ENCODE data around the gene CTR9.

Gene CTR9

GRCh38 chr11:10747733-10748132 is 3.3 kb upstream of the CTR9 start:
- Histone ChIP-seq H3K79me2 (ENCODE audit: low read length) (peaks cover 14% of the 10 kb centered on the region), H3K9ac (ENCODE audit: low read length) (no peak overlapping the region), H2AFZ (ENCODE audit: low read depth, low read length) (no peak overlapping the region), H3K27me3 (ENCODE audit: low read depth, low read length) (no peaks in the 10 kb centered on the region), H3K4me3 (ENCODE audit: low read length) (no peak overlapping the region), H3K4me2 (ENCODE audit: low read length) (no peak overlapping the region), H3K9me3 (ENCODE audit: insufficient read depth, low read length) (no peaks in the 10 kb centered on the region), H4K20me1 (ENCODE audit: insufficient read depth, low read length) (no peaks in the 10 kb centered on the region), H3K4me1 (ENCODE audit: low read length) (peaks cover 7% of the 10 kb centered on the region), H3K27ac (ENCODE audit: low read length) (no peak overlapping the region), H3K36me3 (replicated peaks; ENCODE audit: low read depth, low read length) (no peaks in the 10 kb centered on the region)
- TF ChIP-seq, protein P1, sequence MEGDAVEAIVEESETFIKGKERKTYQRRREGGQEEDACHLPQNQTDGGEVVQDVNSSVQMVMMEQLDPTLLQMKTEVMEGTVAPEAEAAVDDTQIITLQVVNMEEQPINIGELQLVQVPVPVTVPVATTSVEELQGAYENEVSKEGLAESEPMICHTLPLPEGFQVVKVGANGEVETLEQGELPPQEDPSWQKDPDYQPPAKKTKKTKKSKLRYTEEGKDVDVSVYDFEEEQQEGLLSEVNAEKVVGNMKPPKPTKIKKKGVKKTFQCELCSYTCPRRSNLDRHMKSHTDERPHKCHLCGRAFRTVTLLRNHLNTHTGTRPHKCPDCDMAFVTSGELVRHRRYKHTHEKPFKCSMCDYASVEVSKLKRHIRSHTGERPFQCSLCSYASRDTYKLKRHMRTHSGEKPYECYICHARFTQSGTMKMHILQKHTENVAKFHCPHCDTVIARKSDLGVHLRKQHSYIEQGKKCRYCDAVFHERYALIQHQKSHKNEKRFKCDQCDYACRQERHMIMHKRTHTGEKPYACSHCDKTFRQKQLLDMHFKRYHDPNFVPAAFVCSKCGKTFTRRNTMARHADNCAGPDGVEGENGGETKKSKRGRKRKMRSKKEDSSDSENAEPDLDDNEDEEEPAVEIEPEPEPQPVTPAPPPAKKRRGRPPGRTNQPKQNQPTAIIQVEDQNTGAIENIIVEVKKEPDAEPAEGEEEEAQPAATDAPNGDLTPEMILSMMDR (IDR thresholded peaks at IDR 0.05; ENCODE audit: low read depth, low read length) = no peak
- TF ChIP-seq EZH2phosphoT487 (IDR thresholded peaks at IDR 0.05; ENCODE audit: low read depth) = no peak

DNA sequence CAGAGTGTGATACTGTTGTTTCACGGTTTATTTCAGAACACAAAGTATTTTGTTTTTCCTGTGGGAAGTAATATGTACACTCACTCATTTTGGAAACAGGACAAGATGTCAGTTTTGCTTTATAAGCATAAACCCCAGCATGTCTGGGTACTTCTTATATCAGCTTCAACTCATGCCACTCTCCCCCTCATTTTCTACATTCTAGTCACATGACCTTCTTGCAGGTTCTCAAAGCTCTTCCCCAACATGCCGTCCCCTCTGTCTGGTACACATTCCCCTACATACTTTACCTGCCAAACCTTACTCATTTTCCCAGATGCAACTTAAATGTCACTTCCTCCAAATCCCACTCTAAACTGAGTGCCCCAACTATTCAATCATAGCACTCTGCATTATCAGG is 1.6 kb upstream of the CTR9 start:
- Histone ChIP-seq H4K20me1 (ENCODE audit: insufficient read depth, low read length) (no peaks in the 10 kb centered on the region), H3K4me3 (ENCODE audit: low read length) (no peak overlapping the region), H3K27me3 (ENCODE audit: low read depth, low read length) (no peaks in the 10 kb centered on the region), H3K4me2 (ENCODE audit: low read length) (no peak overlapping the region), H3K36me3 (replicated peaks; ENCODE audit: low read depth, low read length) (peaks cover 2% of the 10 kb centered on the region), H3K9me3 (ENCODE audit: insufficient read depth, low read length) (no peaks in the 10 kb centered on the region), H3K79me2 (ENCODE audit: low read length) (peaks cover 14% of the 10 kb centered on the region), H3K9ac (ENCODE audit: low read length) (no peak overlapping the region), H2AFZ (ENCODE audit: low read depth, low read length) (no peak overlapping the region), H3K4me1 (ENCODE audit: low read length) (peaks cover 7% of the 10 kb centered on the region), H3K27ac (ENCODE audit: low read length) (no peak overlapping the region)
- TF ChIP-seq, protein P1 (IDR thresholded peaks at IDR 0.05; ENCODE audit: low read depth, low read length) = no peak
- no peak for TF ChIP-seq EZH2phosphoT487 (IDR thresholded peaks at IDR 0.05; ENCODE audit: low read depth)

GRCh38 chr11:10751581-10751940 is 515 bp downstream of the CTR9 start:
- Histone ChIP-seq H3K4me2 (ENCODE audit: low read length) (peak overlapping the region; percentile 95), H4K20me1 (ENCODE audit: insufficient read depth, low read length) (no peaks in the 10 kb centered on the region), H3K27ac (ENCODE audit: low read length) (peak overlapping the region; percentile 71), H3K9me3 (ENCODE audit: insufficient read depth, low read length) (no peaks in the 10 kb centered on the region), H2AFZ (ENCODE audit: low read depth, low read length) (peak overlapping the region; percentile 97), H3K27me3 (ENCODE audit: low read depth, low read length) (no peaks in the 10 kb centered on the region), H3K4me1 (ENCODE audit: low read length) (peaks cover 7% of the 10 kb centered on the region), H3K9ac (ENCODE audit: low read length) (peak overlapping the region; percentile 77), H3K36me3 (replicated peaks; ENCODE audit: low read depth, low read length) (peaks cover 15% of the 10 kb centered on the region), H3K79me2 (ENCODE audit: low read length) (peaks cover 14% of the 10 kb centered on the region), H3K4me3 (ENCODE audit: low read length) (peak overlapping the region; percentile 96)
- no peak for TF ChIP-seq EZH2phosphoT487 (IDR thresholded peaks at IDR 0.05; ENCODE audit: low read depth)
- TF ChIP-seq, protein P1 (IDR thresholded peaks at IDR 0.05; ENCODE audit: low read depth, low read length) = no peak

DNA sequence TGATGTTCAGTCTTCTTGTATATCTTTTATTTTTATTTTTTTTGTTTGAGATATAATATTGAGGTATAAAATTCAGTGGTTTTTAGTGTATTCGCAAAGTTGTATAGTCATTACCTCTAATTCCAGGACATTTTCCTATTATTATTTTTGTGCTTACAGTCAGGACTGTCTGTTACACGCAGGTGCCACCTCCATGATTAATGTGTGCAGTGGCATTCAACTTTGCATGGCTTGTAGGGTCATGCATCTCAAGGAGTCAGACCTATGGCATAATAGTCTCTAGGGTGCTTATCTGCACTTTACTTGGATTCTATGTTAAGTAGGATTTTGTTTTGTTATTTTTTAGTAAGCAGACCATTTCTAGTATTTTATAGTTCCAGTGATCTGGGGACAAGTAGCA is 1.0 kb downstream of the CTR9 start:
- Histone ChIP-seq H3K36me3 (replicated peaks; ENCODE audit: low read depth, low read length) (peaks cover 19% of the 10 kb centered on the region), H3K27ac (ENCODE audit: low read length) (no peak overlapping the region), H2AFZ (ENCODE audit: low read depth, low read length) (no peak overlapping the region), H3K79me2 (ENCODE audit: low read length) (peaks cover 14% of the 10 kb centered on the region), H3K4me2 (ENCODE audit: low read length) (peak overlapping the region; percentile 95), H3K4me3 (ENCODE audit: low read length) (peak overlapping the region; percentile 96), H3K9ac (ENCODE audit: low read length) (peak overlapping the region; percentile 77), H3K4me1 (ENCODE audit: low read length) (peaks cover 7% of the 10 kb centered on the region), H4K20me1 (ENCODE audit: insufficient read depth, low read length) (no peaks in the 10 kb centered on the region), H3K9me3 (ENCODE audit: insufficient read depth, low read length) (no peaks in the 10 kb centered on the region), H3K27me3 (ENCODE audit: low read depth, low read length) (no peaks in the 10 kb centered on the region)
- TF ChIP-seq, protein P1 (IDR thresholded peaks at IDR 0.05; ENCODE audit: low read depth, low read length) = no peak
- TF ChIP-seq EZH2phosphoT487 (IDR thresholded peaks at IDR 0.05; ENCODE audit: low read depth) = no peak

All from OCI-LY3 (cell line).